K562 (cell line): ENCODE results near the gene GSTM2. TPM values are rescaled to one million over a fixed set of nuclear protein-coding genes. Genes with fewer than 3 reads are reported as not detected.
A peak's percentile ranks its signal among the peaks of the same experiment; 100 is the strongest.

Experiments
- HMGN3 ChIP-seq: IDR thresholded peaks from 2 replicates; pipeline ENCODE4 v1.6.1; 2011; ENCODE audit warnings: borderline replicate concordance, low read depth, mild to moderate bottlenecking, mixed read lengths, low read length; ENCODE audit not compliant: insufficient read length; ENCODE audit errors: extremely low read depth
- HSF4 ChIP-seq: fragments of 250-450 bp; sonication (Bioruptor Pico); IDR thresholded peaks from 2 replicates; pipeline ENCODE4 v2.1.2; 2022; ENCODE audit warnings: mild to moderate bottlenecking, moderate library complexity, borderline replicate concordance
- MAFG ChIP-seq: fragments of 450-650 bp; conservative IDR thresholded peaks from 2 replicates; pipeline ENCODE4 v1.6.1; 2016; ENCODE audit warnings: missing genetic modification characterization, missing compliant biosample characterization
- POLR2AphosphoS2 ChIP-seq: IDR thresholded peaks from 2 replicates; pipeline ENCODE4 v1.6.1; 2012; ENCODE audit warnings: low read length, improper control_type of control experiment
- PTRF ChIP-seq: fragments of 450-650 bp; IDR thresholded peaks from 2 replicates; pipeline ENCODE4 v1.6.1; 2016; ENCODE audit warnings: mild to moderate bottlenecking, missing genetic modification characterization, missing compliant biosample characterization
- RNF2 ChIP-seq: sonication (generic); IDR thresholded peaks from 2 replicates; pipeline ENCODE4 v1.6.1; 2016
- SMAD2 ChIP-seq: fragments of 150-350 bp; IDR thresholded peaks from 2 replicates; pipeline ENCODE4 v1.6.1; 2014; ENCODE audit warnings: low read depth, mild to moderate bottlenecking, low read length
- SMARCA5 ChIP-seq: fragments of 450-650 bp; IDR thresholded peaks from 2 replicates; pipeline ENCODE4 v1.6.1; 2016
- SMARCE1 ChIP-seq: fragments of 450-650 bp; IDR thresholded peaks from 2 replicates; pipeline ENCODE4 v1.7.1; 2016; ENCODE audit warnings: mild to moderate bottlenecking
- STAG1 ChIP-seq: sonication (generic); formaldehyde crosslinking; IDR thresholded peaks from 2 replicates; pipeline ENCODE4 v1.5.0; 2020; ENCODE audit warnings: missing genetic modification reagents, borderline replicate concordance
- ZBTB7A ChIP-seq: IDR thresholded peaks from 2 replicates; pipeline ENCODE4 v1.6.1; 2011; ENCODE audit warnings: low read depth, mild to moderate bottlenecking, low read length, moderate library complexity, borderline replicate concordance; ENCODE audit not compliant: control insufficient read depth
- ZNF274 ChIP-seq: IDR thresholded peaks from 2 replicates; pipeline ENCODE4 v1.6.1; 2011; ENCODE audit warnings: low read depth, mild to moderate bottlenecking, low read length, moderate library complexity, borderline replicate concordance
- polyA plus RNA-seq, 8 experiments: library from polyadenylated mRNA; depleted of rRNA in 4 of 8; stranded (reverse) in 5 of 8; unstranded in 3 of 8; fragments of >200 nt; fragmentation: Nextera tagmentation in 2 of 8; fragmentation: Illumina TruSeq in 1 of 8; extraction: Ambion mirVana in 2 of 8; extraction: Trizol in 1 of 8; gene quantifications; 2 replicates each; pipeline versions ENCODE4 v1.2.1 to v1.2.3, GENCODE V29; 2011 to 2014; ENCODE audit warnings: inconsistent platforms in 1 of 8, missing spikeins in 1 of 8
- total RNA-seq, 7 experiments: library from RNA; depleted of rRNA in 6 of 7; stranded (reverse); fragments of >200 nt in 6 of 7; fragmentation: Illumina TruSeq in 2 of 7; extraction: Trizol in 2 of 7; gene quantifications; 2 replicates each; pipeline versions ENCODE4 v1.2.1 to v1.2.3, GENCODE V29; 2011 to 2021; ENCODE audit warnings: low replicate concordance in 1 of 7
- TF ChIP-seq, protein P1 (sequence below): fragments of 200-800 bp; sonication (Bioruptor generic); IDR thresholded peaks from 2 replicates; pipeline ENCODE4 v1.6.1; 2016; ENCODE audit warnings: missing genetic modification characterization, missing compliant biosample characterization
- TF ChIP-seq, protein P2 (sequence below): fragments of 250-450 bp; sonication (Bioruptor Pico); IDR thresholded peaks from 2 replicates; pipeline ENCODE4 v1.9.0; 2021; ENCODE audit warnings: mild to moderate bottlenecking
- TF ChIP-seq, protein P3 (sequence below): fragments of 250-450 bp; sonication (Bioruptor Pico); IDR thresholded peaks from 2 replicates; pipeline ENCODE4 v1.8.0; 2021; ENCODE audit warnings: moderate library complexity, mild to moderate bottlenecking, inconsistent platforms
- TF ChIP-seq, protein P4 (sequence below): sonication (generic); formaldehyde crosslinking; IDR thresholded peaks from 2 replicates; pipeline ENCODE4 v1.8.0; 2022; ENCODE audit warnings: missing genetic modification reagents, mild to moderate bottlenecking, borderline replicate concordance
- TF ChIP-seq, protein P5 (sequence below), 2 experiments: fragments of 450-650 bp; conservative IDR thresholded peaks; 2 replicates each; pipeline ENCODE4 v1.6.1; 2017; ENCODE audit warnings: mild to moderate bottlenecking in 2 of 2, moderate library complexity in 2 of 2

The GSTM2 gene
- total and polyA plus RNA-seq, 9 of the 15 experiments (the other 6 are each of a cell fraction or from before 2014, with no cell fraction given), result 1.6 to 15.1 (median 6.8) TPM

DNA sequence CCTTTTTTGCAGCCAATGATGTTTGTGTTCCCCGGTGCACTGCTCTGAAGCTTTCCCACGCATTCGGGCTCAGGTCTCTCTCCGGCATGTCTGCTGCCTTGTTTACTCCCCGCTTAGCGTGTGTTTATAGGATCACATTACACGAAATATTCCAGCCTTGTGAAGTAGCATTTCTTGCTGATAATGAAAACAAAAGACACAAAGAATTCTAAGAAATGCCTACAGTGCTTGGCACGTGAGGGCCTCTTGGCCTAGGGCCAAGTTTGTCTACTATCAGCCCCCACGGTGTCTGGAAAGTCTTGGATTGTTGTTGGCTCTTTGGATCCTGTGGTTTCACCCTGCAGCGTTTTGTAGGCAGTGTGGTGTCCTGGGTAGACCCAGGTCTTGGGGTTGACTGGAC is 23.2 kb upstream of the GSTM2 start (continued):
- TF ChIP-seq, protein P1, sequence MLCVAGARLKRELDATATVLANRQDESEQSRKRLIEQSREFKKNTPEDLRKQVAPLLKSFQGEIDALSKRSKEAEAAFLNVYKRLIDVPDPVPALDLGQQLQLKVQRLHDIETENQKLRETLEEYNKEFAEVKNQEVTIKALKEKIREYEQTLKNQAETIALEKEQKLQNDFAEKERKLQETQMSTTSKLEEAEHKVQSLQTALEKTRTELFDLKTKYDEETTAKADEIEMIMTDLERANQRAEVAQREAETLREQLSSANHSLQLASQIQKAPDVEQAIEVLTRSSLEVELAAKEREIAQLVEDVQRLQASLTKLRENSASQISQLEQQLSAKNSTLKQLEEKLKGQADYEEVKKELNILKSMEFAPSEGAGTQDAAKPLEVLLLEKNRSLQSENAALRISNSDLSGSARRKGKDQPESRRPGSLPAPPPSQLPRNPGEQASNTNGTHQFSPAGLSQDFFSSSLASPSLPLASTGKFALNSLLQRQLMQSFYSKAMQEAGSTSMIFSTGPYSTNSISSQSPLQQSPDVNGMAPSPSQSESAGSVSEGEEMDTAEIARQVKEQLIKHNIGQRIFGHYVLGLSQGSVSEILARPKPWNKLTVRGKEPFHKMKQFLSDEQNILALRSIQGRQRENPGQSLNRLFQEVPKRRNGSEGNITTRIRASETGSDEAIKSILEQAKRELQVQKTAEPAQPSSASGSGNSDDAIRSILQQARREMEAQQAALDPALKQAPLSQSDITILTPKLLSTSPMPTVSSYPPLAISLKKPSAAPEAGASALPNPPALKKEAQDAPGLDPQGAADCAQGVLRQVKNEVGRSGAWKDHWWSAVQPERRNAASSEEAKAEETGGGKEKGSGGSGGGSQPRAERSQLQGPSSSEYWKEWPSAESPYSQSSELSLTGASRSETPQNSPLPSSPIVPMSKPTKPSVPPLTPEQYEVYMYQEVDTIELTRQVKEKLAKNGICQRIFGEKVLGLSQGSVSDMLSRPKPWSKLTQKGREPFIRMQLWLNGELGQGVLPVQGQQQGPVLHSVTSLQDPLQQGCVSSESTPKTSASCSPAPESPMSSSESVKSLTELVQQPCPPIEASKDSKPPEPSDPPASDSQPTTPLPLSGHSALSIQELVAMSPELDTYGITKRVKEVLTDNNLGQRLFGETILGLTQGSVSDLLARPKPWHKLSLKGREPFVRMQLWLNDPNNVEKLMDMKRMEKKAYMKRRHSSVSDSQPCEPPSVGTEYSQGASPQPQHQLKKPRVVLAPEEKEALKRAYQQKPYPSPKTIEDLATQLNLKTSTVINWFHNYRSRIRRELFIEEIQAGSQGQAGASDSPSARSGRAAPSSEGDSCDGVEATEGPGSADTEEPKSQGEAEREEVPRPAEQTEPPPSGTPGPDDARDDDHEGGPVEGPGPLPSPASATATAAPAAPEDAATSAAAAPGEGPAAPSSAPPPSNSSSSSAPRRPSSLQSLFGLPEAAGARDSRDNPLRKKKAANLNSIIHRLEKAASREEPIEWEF (CRISPR knock-in tag), result no peak
- TF ChIP-seq PTRF (no peak), HMGN3 (no peak), SMARCA5 (no peak), ZBTB7A (no peak), HSF4 (CRISPR knock-in tag) (no peak), STAG1 (no peak), SMAD2 (no peak), ZNF274 (no peak), MAFG (tag) (no peak), SMARCE1 (no peak), RNF2 (no peak), POLR2AphosphoS2 (no peak)
- TF ChIP-seq, protein P2, sequence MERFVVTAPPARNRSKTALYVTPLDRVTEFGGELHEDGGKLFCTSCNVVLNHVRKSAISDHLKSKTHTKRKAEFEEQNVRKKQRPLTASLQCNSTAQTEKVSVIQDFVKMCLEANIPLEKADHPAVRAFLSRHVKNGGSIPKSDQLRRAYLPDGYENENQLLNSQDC (CRISPR knock-in tag), result no peak
- TF ChIP-seq, protein P3, sequence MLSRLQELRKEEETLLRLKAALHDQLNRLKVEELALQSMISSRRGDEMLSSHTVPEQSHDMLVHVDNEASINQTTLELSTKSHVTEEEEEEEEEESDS (CRISPR knock-in tag), result no peak
- TF ChIP-seq, protein P4, sequence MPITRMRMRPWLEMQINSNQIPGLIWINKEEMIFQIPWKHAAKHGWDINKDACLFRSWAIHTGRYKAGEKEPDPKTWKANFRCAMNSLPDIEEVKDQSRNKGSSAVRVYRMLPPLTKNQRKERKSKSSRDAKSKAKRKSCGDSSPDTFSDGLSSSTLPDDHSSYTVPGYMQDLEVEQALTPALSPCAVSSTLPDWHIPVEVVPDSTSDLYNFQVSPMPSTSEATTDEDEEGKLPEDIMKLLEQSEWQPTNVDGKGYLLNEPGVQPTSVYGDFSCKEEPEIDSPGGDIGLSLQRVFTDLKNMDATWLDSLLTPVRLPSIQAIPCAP (CRISPR knock-in tag), result no peak
- TF ChIP-seq, protein P5, sequence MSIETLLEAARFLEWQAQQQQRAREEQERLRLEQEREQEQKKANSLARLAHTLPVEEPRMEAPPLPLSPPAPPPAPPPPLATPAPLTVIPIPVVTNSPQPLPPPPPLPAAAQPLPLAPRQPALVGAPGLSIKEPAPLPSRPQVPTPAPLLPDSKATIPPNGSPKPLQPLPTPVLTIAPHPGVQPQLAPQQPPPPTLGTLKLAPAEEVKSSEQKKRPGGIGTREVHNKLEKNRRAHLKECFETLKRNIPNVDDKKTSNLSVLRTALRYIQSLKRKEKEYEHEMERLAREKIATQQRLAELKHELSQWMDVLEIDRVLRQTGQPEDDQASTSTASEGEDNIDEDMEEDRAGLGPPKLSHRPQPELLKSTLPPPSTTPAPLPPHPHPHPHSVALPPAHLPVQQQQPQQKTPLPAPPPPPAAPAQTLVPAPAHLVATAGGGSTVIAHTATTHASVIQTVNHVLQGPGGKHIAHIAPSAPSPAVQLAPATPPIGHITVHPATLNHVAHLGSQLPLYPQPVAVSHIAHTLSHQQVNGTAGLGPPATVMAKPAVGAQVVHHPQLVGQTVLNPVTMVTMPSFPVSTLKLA (conservative IDR thresholded peaks at IDR 0.05), result 0 out of 4 replicates have a peak, but pooled peaks of 1 of the 2 experiments have one; percentile 21
